ENCODE results near the gene PARP11. TPM values are rescaled to one million over a fixed set of nuclear protein-coding genes. Genes with fewer than 3 reads are reported as not detected.
A peak's percentile ranks its signal among the peaks of the same experiment; 100 is the strongest.

Gene PARP11
- total RNA-seq, 2 experiments from 2014 or later: 13.4 TPM

- Histone ChIP-seq H3K36me3 (ENCODE audit: insufficient read depth, low read length) (no peaks in the 10 kb centered on the region), H3K4me3 (ENCODE audit: low read length) (no peak overlapping the region), H3K9me3 (ENCODE audit: control insufficient read depth in 1 of 2, insufficient read depth in 1 of 2, low read length in 2 of 2) (no peaks in the 10 kb centered on the region), H3K4me1 (ENCODE audit: insufficient read depth, low read length) (peaks cover 3% of the 10 kb centered on the region), H3K27me3 (ENCODE audit: control insufficient read depth in 1 of 2, insufficient read depth in 2 of 2, low read length in 2 of 2) (no peaks in the 10 kb centered on the region), H3K27ac (ENCODE audit: low read depth in 1 of 2, low read length in 2 of 2) (no peak overlapping the region)
- H3K27ac Mint-ChIP-seq: no peak overlapping the region
- H3K4me3 Mint-ChIP-seq: no peak overlapping the region
- no peak for DNase-seq
- H3K27me3 Mint-ChIP-seq: no peaks in the 10 kb centered on the region
- CTCF ChIA-PET: no interaction called here
- intact Hi-C loops (cut with DNase I, micrococcal nuclease): no loop called here
- no peak for TF ChIP-seq CTCF (IDR thresholded peaks at IDR 0.05)
- H3K36me3 Mint-ChIP-seq (ENCODE audit: low read depth): no peaks in the 10 kb centered on the region
- peaks cover 13% of the 10 kb centered on the region for H3K4me1 Mint-ChIP-seq (ENCODE audit: low read depth)
- ATAC-seq (ENCODE audit: poor library complexity): no peak
- no peaks in the 10 kb centered on the region for H3K9me3 Mint-ChIP-seq
- POLR2A ChIA-PET: no interaction called here
Observed at GRCh38 chr12:3775385-3776035, 97.7 kb downstream of the PARP11 start.

- CTCF ChIA-PET: no interaction called here
- Histone ChIP-seq H3K36me3 (ENCODE audit: insufficient read depth, low read length) (no peaks in the 10 kb centered on the region), H3K4me1 (ENCODE audit: insufficient read depth, low read length) (peaks cover 3% of the 10 kb centered on the region), H3K27me3 (ENCODE audit: control insufficient read depth in 1 of 2, insufficient read depth in 2 of 2, low read length in 2 of 2) (no peaks in the 10 kb centered on the region), H3K9me3 (ENCODE audit: control insufficient read depth in 1 of 2, insufficient read depth in 1 of 2, low read length in 2 of 2) (no peaks in the 10 kb centered on the region), H3K4me3 (ENCODE audit: low read length) (no peak overlapping the region), H3K27ac (ENCODE audit: low read depth in 1 of 2, low read length in 2 of 2) (no peak overlapping the region)
- H3K4me3 Mint-ChIP-seq: no peak overlapping the region
- H3K27me3 Mint-ChIP-seq: no peaks in the 10 kb centered on the region
- no peaks in the 10 kb centered on the region for H3K36me3 Mint-ChIP-seq (ENCODE audit: low read depth)
- intact Hi-C loops (cut with DNase I, micrococcal nuclease): no loop called here
- POLR2A ChIA-PET: no interaction called here
- no peaks in the 10 kb centered on the region for H3K9me3 Mint-ChIP-seq
- H3K4me1 Mint-ChIP-seq (ENCODE audit: low read depth): peaks cover 13% of the 10 kb centered on the region
- H3K27ac Mint-ChIP-seq: peak overlapping the region; percentile 19
- DNase-seq (peak in 3 of 14 experiments; percentile 6 to 30 (median 25)), ATAC-seq (ENCODE audit: poor library complexity) (peak; percentile 71)
- no peak for TF ChIP-seq CTCF (IDR thresholded peaks at IDR 0.05)
Observed at GRCh38 chr12:3772380-3772779, 100.8 kb downstream of the PARP11 start.

GRCh38 chr12:3771853-3772252 lies 101.3 kb downstream of the PARP11 start:
- Mint-ChIP-seq H3K27me3 (no peaks in the 10 kb centered on the region), H3K9me3 (no peaks in the 10 kb centered on the region), H3K4me1 (ENCODE audit: low read depth) (peaks cover 13% of the 10 kb centered on the region), H3K27ac (peak overlapping the region; percentile 19), H3K36me3 (ENCODE audit: low read depth) (no peaks in the 10 kb centered on the region), H3K4me3 (no peak overlapping the region)
- ChIA-PET POLR2A (interaction anchor here (0.6 kb wide), 1 partner anchor 116 kb away, joined by 3 read pairs; no protein-coding TSS in a partner anchor), CTCF (no interaction called here)
- Histone ChIP-seq H3K27me3 (ENCODE audit: control insufficient read depth in 1 of 2, insufficient read depth in 2 of 2, low read length in 2 of 2) (no peaks in the 10 kb centered on the region), H3K9me3 (ENCODE audit: control insufficient read depth in 1 of 2, insufficient read depth in 1 of 2, low read length in 2 of 2) (no peaks in the 10 kb centered on the region), H3K4me1 (ENCODE audit: insufficient read depth, low read length) (peaks cover 3% of the 10 kb centered on the region), H3K27ac (ENCODE audit: low read depth in 1 of 2, low read length in 2 of 2) (no peak overlapping the region), H3K36me3 (ENCODE audit: insufficient read depth, low read length) (no peaks in the 10 kb centered on the region), H3K4me3 (ENCODE audit: low read length) (no peak overlapping the region)
- intact Hi-C loops (cut with DNase I, micrococcal nuclease): no loop called here
- no peak for TF ChIP-seq CTCF (IDR thresholded peaks at IDR 0.05)
- DNase-seq (no peak), ATAC-seq (ENCODE audit: poor library complexity) (no peak)
